ENCODE data around the gene NDUFA11. TPM values are rescaled to one million over a fixed set of nuclear protein-coding genes. Genes with fewer than 3 reads are reported as not detected.

Gene NDUFA11
- total and polyA plus RNA-seq, 8 donors, result 58.0 to 209 (median 90.2) TPM

DNA sequence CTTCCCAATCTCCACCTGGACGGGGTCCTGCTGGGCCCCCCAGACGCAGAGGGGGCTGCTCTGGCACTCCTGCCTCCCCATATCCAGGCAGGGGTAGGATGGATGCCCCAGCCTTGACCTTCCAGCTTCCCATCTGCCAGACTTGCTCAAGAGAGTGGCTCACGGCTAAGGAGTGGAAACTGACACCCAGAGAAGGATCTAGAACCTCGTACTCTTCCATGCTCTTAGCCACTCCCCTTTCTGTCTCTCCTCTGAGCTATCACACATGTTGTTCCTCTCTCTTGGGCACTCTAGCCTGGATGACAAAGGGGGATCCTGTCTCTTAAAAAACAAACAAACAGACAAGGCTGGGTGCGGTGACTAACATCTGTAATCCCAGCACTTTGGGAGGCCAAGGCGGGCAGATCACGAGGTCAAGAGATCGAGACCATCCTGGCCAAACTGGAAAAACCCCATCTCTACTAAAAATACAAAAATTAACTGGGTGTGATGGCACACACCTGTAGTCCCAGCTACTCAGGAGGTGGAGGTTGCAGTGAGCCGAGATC is 21.1 kb downstream of the NDUFA11 start:
- TF ChIP-seq, protein P1, sequence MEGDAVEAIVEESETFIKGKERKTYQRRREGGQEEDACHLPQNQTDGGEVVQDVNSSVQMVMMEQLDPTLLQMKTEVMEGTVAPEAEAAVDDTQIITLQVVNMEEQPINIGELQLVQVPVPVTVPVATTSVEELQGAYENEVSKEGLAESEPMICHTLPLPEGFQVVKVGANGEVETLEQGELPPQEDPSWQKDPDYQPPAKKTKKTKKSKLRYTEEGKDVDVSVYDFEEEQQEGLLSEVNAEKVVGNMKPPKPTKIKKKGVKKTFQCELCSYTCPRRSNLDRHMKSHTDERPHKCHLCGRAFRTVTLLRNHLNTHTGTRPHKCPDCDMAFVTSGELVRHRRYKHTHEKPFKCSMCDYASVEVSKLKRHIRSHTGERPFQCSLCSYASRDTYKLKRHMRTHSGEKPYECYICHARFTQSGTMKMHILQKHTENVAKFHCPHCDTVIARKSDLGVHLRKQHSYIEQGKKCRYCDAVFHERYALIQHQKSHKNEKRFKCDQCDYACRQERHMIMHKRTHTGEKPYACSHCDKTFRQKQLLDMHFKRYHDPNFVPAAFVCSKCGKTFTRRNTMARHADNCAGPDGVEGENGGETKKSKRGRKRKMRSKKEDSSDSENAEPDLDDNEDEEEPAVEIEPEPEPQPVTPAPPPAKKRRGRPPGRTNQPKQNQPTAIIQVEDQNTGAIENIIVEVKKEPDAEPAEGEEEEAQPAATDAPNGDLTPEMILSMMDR (IDR thresholded peaks at IDR 0.05), result no peak
- no peaks in the 10 kb centered on the region for H3K36me3 ChIP-seq
- DNase-seq (no peak), FAIRE-seq (no peak), ATAC-seq (no peak)
- H3K4me1 ChIP-seq, result peaks cover 0 to 5% (median 0%) of the 10 kb centered on the region in 3 donors
- 37 to 44% methylated on average over 9 of the region's 9 CpGs for WGBS, 2 donors
- H3K27ac ChIP-seq, result no peak overlapping the region
- H3K27me3 ChIP-seq, result peaks cover 0 to 4% (median 0%) of the 10 kb centered on the region in 4 donors
- no peaks in the 10 kb centered on the region for H3K9me3 ChIP-seq
- no peak overlapping the region for H3K4me3 ChIP-seq
- intact Hi-C loops (cut with DNase I), result no loop called here

DNA sequence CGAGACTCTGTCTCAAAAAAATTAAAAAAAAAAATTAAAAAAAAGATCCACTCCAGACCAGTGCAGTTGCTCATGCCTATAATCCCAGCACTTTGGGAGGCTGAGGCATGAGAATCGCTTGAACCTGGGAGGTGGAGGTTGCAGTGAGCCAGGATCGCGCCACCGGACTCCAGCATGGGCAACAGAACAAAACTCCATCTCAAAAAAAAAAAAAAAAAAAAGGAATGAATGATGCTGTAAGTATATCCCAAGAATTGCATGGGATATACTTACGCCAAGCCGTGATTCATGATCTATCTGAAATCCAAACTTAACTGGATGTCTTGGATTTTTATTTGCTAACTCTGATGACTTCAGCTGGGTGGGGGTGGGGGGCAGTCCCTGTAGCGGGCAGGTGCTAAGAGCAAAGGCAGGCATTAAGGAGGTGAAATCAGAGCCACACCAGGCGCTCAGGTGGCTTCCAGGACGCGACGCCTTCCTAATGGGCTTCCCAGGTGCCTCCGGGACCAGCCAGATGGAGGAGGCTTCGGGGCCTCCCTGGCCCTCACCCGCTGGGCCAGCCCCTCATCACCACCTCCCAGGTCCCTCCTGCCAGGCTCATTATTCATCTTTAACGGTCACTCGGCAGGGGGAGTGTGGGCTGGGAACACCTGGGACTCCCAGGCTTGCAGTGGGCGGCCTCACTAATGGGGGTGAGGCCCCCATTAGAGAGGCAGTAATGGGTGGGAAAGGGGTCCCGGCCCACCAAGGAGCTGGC is 21.9 kb downstream of the NDUFA11 start:
- Histone ChIP-seq H3K27me3 (peaks cover 0 to 4% (median 0%) of the 10 kb centered on the region in 4 donors), H3K36me3 (no peaks in the 10 kb centered on the region), H3K4me3 (no peak overlapping the region), H3K9me3 (no peaks in the 10 kb centered on the region), H3K4me1 (peaks cover 0 to 5% (median 0%) of the 10 kb centered on the region in 3 donors), H3K27ac (no peak overlapping the region)
- DNase-seq, result no peak
- FAIRE-seq, result no peak
- TF ChIP-seq, protein P1 (IDR thresholded peaks at IDR 0.05), result no peak
- intact Hi-C loops (cut with DNase I), result no loop called here
- peak in 2 of 4 donors; percentile 8 to 31 for ATAC-seq
- 35 to 42% methylated on average over 19 of the region's 19 CpGs for WGBS, 2 donors

DNA sequence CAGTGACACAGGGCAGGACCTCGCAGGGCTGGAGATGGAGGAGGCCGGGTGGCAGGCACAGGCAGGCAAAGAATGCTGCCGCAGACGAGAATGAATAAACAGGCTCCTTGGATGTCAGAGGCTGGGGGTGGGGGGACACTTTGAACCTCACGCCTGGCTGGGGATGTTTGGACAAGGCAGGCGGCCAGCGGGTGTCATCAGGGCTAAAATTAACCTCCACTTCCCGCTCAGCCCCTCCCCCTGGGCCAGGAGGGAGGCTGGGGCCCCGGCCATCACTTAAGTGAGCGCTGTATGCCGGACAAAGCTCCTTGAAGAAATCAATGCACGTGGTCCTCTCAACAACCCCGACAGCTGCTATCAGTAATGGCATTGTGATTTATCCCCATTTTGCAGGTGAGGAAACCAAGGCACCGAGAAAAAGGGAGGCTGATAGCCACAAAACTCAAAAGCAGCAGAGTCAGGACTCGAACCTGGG is 22.9 kb downstream of the NDUFA11 start:
- H3K36me3 ChIP-seq, result no peaks in the 10 kb centered on the region
- intact Hi-C loops (cut with DNase I), result no loop called here
- peaks cover 0 to 4% (median 0%) of the 10 kb centered on the region in 4 donors for H3K27me3 ChIP-seq
- H3K4me1 ChIP-seq, result peaks cover 0 to 5% (median 0%) of the 10 kb centered on the region in 3 donors
- TF ChIP-seq, protein P1 (IDR thresholded peaks at IDR 0.05), result no peak
- WGBS, 2 donors, result 15 to 16% methylated on average over 14 to 15 of the region's 15 CpGs
- FAIRE-seq (no peak), DNase-seq (peak in 1 of 6 donors; percentile 42), ATAC-seq (peak in 3 of 4 donors; percentile 67 to 84 (median 70))
- H3K27ac ChIP-seq, result no peak overlapping the region
- H3K9me3 ChIP-seq, result no peaks in the 10 kb centered on the region
- H3K4me3 ChIP-seq, result no peak overlapping the region

DNA sequence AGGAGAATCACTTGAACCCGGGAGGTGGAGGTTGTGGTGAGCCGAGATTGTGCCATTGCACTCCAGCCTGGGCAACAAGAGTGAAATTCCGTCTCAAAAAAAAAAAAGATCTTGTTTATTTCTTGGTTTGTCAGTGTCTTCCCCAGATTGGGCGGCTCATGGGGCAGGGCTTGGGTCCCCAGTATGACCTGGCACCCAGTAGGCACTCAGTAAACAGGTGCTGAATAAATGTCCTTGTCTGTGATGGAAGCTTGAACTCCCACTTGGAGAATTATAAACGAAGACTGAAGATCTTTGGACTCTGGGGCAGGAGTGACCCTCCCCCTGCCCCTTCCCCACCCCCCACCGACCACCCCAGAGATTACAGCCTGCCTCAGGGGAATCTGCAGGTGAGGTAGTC is 23.4 kb downstream of the NDUFA11 start:
- FAIRE-seq (no peak), ATAC-seq (no peak), DNase-seq (no peak)
- intact Hi-C loops (cut with DNase I), result no loop called here
- no peaks in the 10 kb centered on the region for H3K36me3 ChIP-seq
- WGBS, 2 donors, result 34 to 40% methylated on average over 4 to 6 of the region's 6 CpGs
- TF ChIP-seq, protein P1 (IDR thresholded peaks at IDR 0.05), result no peak
- no peak overlapping the region for H3K27ac ChIP-seq
- H3K4me1 ChIP-seq, result peaks cover 0 to 5% (median 0%) of the 10 kb centered on the region in 3 donors
- no peaks in the 10 kb centered on the region for H3K9me3 ChIP-seq
- no peak overlapping the region for H3K4me3 ChIP-seq
- peaks cover 0 to 4% (median 0%) of the 10 kb centered on the region in 4 donors for H3K27me3 ChIP-seq
